Measurements from ENCODE around the gene LRRC57. TPM values are rescaled to one million over a fixed set of nuclear protein-coding genes. Genes with fewer than 3 reads are reported as not detected.
A peak's percentile ranks its signal among the peaks of the same experiment; 100 is the strongest.

LRRC57 gene
- total and polyA plus RNA-seq, 2 of the 13 experiments (the other 11 are each of a cell fraction or from before 2014, with no cell fraction given) = 5.8 to 14.8 TPM

DNA sequence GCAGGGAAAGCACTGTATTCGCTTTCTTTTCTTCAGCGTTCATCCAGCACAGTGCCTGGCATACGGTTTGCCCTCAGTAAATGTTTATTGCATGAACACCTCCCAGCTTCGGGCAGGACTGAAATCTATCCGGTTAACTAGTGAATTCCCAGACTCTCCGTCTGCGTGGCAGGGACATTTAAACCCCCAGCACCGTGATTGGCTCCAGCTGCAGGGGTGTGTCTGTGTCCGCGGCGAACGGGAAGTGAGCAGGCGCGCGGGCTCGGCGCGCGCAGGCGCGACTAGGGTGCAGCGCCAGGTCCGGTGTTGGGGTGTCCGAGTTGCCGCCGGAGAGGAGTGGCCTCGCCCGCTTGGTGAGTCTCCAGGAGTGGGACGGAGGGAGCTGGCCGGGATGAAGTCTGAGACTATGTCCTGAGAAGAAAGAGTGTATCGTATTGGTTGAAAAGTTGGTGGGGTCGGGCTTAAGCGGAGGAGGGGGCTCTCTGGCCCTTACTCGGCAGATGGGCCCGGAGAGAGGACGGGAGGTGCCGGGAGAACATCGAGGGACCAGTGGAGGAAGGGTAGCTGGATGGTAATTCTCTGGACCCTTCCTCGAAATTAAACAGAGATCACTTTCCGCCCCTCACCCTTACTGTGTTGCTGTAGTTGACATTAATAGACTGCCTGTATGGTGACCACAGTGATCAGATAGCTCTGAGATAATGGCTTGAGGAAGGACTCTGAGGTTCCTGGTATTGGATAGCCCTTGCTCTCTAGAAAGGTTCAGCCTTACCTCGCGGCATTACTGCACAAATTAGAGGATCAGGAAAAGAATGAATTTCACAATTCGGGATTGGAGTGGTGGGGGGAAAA lies 53.0 kb downstream of the LRRC57 start, which contains the start of gene SNAP23 (continued):
- TF ChIP-seq CHD2 (IDR thresholded peaks at IDR 0.05; ENCODE audit: low read depth, low read length) (0 out of 2 replicates have a peak, but pooled peaks have one; percentile 20), NFE2L2 (IDR thresholded peaks at IDR 0.05; ENCODE audit: low read length) (no peak), NR3C1 (CRISPR knock-in tag; IDR thresholded peaks at IDR 0.05) (no peak), FOXC1 (CRISPR knock-in tag; IDR thresholded peaks at IDR 0.05; ENCODE audit: borderline replicate concordance) (no peak), REPIN1 (CRISPR knock-in tag; IDR thresholded peaks at IDR 0.05; ENCODE audit: borderline replicate concordance, low read depth) (peak; percentile 54; the same call in 1 of the 2 replicates), SRY (CRISPR knock-in tag; IDR thresholded peaks at IDR 0.05) (0 out of 2 replicates have a peak, but pooled peaks have one; percentile 56), MAFK (conservative IDR thresholded peaks at IDR 0.05 in 1 of 2, IDR thresholded peaks at IDR 0.05 in 1 of 2; ENCODE audit: low read length in 2 of 2) (no peak), HNRNPK (IDR thresholded peaks at IDR 0.05; ENCODE audit: low read depth, low read length, poor library complexity, severe bottlenecking) (no peak), ZSCAN30 (CRISPR knock-in tag; IDR thresholded peaks at IDR 0.05) (no peak), GABPB1 (CRISPR knock-in tag; IDR thresholded peaks at IDR 0.05) (peak; percentile 85), RARA (CRISPR knock-in tag; IDR thresholded peaks at IDR 0.05) (peak; percentile 6; the same call in 1 of the 2 replicates), ZNF430 (CRISPR knock-in tag; IDR thresholded peaks at IDR 0.05) (no peak; the same call in 1 of the 2 replicates), THYN1 (CRISPR knock-in tag; IDR thresholded peaks at IDR 0.05; ENCODE audit: borderline replicate concordance, low read depth) (no peak), RELA (CRISPR knock-in tag; IDR thresholded peaks at IDR 0.05) (no peak), ZNF451 (CRISPR knock-in tag; IDR thresholded peaks at IDR 0.05) (0 out of 2 replicates have a peak, but pooled peaks have one; percentile 32), ZNF468 (CRISPR knock-in tag; IDR thresholded peaks at IDR 0.05) (no peak), ZNF441 (CRISPR knock-in tag; IDR thresholded peaks at IDR 0.05; ENCODE audit: borderline replicate concordance) (peak; percentile 97), ZMYM4 (CRISPR knock-in tag; IDR thresholded peaks at IDR 0.05) (peak; percentile 59; the same call in 1 of the 2 replicates), LCORL (IDR thresholded peaks at IDR 0.05) (no peak), LCORL (CRISPR knock-in tag; IDR thresholded peaks at IDR 0.05) (0 out of 2 replicates have a peak, but pooled peaks have one; percentile 37), TAF1 (CRISPR knock-in tag; IDR thresholded peaks at IDR 0.05) (peak; percentile 73), ZNF44 (CRISPR knock-in tag; IDR thresholded peaks at IDR 0.05) (peak; percentile 77; the same call in 1 of the 2 replicates)
- TF ChIP-seq, protein P1, sequence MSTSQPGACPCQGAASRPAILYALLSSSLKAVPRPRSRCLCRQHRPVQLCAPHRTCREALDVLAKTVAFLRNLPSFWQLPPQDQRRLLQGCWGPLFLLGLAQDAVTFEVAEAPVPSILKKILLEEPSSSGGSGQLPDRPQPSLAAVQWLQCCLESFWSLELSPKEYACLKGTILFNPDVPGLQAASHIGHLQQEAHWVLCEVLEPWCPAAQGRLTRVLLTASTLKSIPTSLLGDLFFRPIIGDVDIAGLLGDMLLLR (CRISPR knock-in tag; IDR thresholded peaks at IDR 0.05) = no peak
- TF ChIP-seq, protein P2, sequence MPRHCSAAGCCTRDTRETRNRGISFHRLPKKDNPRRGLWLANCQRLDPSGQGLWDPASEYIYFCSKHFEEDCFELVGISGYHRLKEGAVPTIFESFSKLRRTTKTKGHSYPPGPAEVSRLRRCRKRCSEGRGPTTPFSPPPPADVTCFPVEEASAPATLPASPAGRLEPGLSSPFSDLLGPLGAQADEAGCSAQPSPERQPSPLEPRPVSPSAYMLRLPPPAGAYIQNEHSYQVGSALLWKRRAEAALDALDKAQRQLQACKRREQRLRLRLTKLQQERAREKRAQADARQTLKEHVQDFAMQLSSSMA (CRISPR knock-in tag; IDR thresholded peaks at IDR 0.05) = no peak
- TF ChIP-seq, protein P3, sequence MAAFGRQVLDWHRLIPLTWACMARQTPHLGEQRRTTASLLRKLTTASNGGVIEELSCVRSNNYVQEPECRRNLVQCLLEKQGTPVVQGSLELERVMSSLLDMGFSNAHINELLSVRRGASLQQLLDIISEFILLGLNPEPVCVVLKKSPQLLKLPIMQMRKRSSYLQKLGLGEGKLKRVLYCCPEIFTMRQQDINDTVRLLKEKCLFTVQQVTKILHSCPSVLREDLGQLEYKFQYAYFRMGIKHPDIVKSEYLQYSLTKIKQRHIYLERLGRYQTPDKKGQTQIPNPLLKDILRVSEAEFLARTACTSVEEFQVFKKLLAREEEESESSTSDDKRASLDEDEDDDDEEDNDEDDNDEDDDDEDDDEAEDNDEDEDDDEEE (CRISPR knock-in tag; IDR thresholded peaks at IDR 0.05) = no peak
- TF ChIP-seq, protein P4, sequence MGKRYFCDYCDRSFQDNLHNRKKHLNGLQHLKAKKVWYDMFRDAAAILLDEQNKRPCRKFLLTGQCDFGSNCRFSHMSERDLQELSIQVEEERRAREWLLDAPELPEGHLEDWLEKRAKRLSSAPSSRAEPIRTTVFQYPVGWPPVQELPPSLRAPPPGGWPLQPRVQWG (CRISPR knock-in tag; IDR thresholded peaks at IDR 0.05; ENCODE audit: borderline replicate concordance, low read depth) = no peak
- TF ChIP-seq, protein P5, sequence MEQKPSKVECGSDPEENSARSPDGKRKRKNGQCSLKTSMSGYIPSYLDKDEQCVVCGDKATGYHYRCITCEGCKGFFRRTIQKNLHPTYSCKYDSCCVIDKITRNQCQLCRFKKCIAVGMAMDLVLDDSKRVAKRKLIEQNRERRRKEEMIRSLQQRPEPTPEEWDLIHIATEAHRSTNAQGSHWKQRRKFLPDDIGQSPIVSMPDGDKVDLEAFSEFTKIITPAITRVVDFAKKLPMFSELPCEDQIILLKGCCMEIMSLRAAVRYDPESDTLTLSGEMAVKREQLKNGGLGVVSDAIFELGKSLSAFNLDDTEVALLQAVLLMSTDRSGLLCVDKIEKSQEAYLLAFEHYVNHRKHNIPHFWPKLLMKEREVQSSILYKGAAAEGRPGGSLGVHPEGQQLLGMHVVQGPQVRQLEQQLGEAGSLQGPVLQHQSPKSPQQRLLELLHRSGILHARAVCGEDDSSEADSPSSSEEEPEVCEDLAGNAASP (CRISPR knock-in tag; IDR thresholded peaks at IDR 0.05; ENCODE audit: borderline replicate concordance) = peak; percentile 52; the same call in 1 of the 2 replicates

Data from HepG2 (cell line).